Measurements from ENCODE around the gene STAT1. TPM values are rescaled to one million over a fixed set of nuclear protein-coding genes. Genes with fewer than 3 reads are reported as not detected.

STAT1 gene
- total RNA-seq, 2 experiments from 2014 or later: 56.6 to 57.8 TPM

GRCh38 chr2:191020221-191020741, 6.3 kb upstream of the STAT1 start:
- H3K27me3 Mint-ChIP-seq: no peaks in the 10 kb centered on the region
- Histone ChIP-seq H3K36me3 (ENCODE audit: insufficient read depth, low read length) (no peaks in the 10 kb centered on the region), H3K27me3 (ENCODE audit: control insufficient read depth in 1 of 2, insufficient read depth in 2 of 2, low read length in 2 of 2) (no peaks in the 10 kb centered on the region), H3K9me3 (ENCODE audit: control insufficient read depth in 1 of 2, insufficient read depth in 1 of 2, low read length in 2 of 2) (no peaks in the 10 kb centered on the region), H3K4me1 (ENCODE audit: insufficient read depth, low read length) (peaks cover 54% of the 10 kb centered on the region), H3K4me3 (ENCODE audit: low read length) (peak overlapping the region; percentile 82), H3K27ac (ENCODE audit: low read depth in 1 of 2, low read length in 2 of 2) (peak overlapping the region; percentile 84 to 87)
- no peak for TF ChIP-seq CTCF (IDR thresholded peaks at IDR 0.05)
- H3K27ac Mint-ChIP-seq: no peak overlapping the region
- H3K9me3 Mint-ChIP-seq: no peaks in the 10 kb centered on the region
- no peak overlapping the region for H3K4me3 Mint-ChIP-seq
- peak; percentile 84 to 98 (median 92) for DNase-seq
- POLR2A ChIA-PET: interaction anchor here (0.5 to 3.1 kb wide), 26 partner anchors 8 to 659 kb away, joined by 3 to 45 read pairs (median 6); partner anchors contain the start of genes GLS, NABP1 and STAT4
- ATAC-seq (ENCODE audit: poor library complexity): peak; percentile 73
- peaks cover 3% of the 10 kb centered on the region for H3K36me3 Mint-ChIP-seq (ENCODE audit: low read depth)
- intact Hi-C loops (cut with DNase I, micrococcal nuclease): loop anchor here in 1 of 2 experiments (1.0 to 10.0 kb wide), 4 partner anchors 8 to 665 kb away; partner anchors contain the start of genes NAB1 and NEMP2
- peaks cover 32% of the 10 kb centered on the region for H3K4me1 Mint-ChIP-seq (ENCODE audit: low read depth)
- CTCF ChIA-PET: interaction anchor here (1.3 to 1.4 kb wide), 2 partner anchors 8 to 135 kb away, joined by 3 read pairs; no protein-coding TSS in a partner anchor

- Histone ChIP-seq H3K27me3 (ENCODE audit: control insufficient read depth in 1 of 2, insufficient read depth in 2 of 2, low read length in 2 of 2) (no peaks in the 10 kb centered on the region), H3K36me3 (ENCODE audit: insufficient read depth, low read length) (no peaks in the 10 kb centered on the region), H3K4me3 (ENCODE audit: low read length) (no peak overlapping the region), H3K9me3 (ENCODE audit: control insufficient read depth in 1 of 2, insufficient read depth in 1 of 2, low read length in 2 of 2) (no peaks in the 10 kb centered on the region), H3K27ac (ENCODE audit: low read depth in 1 of 2, low read length in 2 of 2) (peak overlapping the region in 1 of 2 donors; percentile 18), H3K4me1 (ENCODE audit: insufficient read depth, low read length) (peaks cover 60% of the 10 kb centered on the region)
- CTCF ChIA-PET: interaction anchor here (0.9 to 1.3 kb wide), 2 partner anchors 18 to 136 kb away, joined by 3 read pairs; no protein-coding TSS in a partner anchor
- peaks cover 28% of the 10 kb centered on the region for H3K4me1 Mint-ChIP-seq (ENCODE audit: low read depth)
- H3K4me3 Mint-ChIP-seq: no peak overlapping the region
- POLR2A ChIA-PET: interaction anchor here (0.5 to 3.1 kb wide), 24 partner anchors 8 to 660 kb away, joined by 3 to 45 read pairs (median 6); partner anchors contain the start of genes GLS, NABP1 and STAT4
- DNase-seq (no peak), ATAC-seq (ENCODE audit: poor library complexity) (no peak)
- no peaks in the 10 kb centered on the region for H3K27me3 Mint-ChIP-seq
- no peaks in the 10 kb centered on the region for H3K9me3 Mint-ChIP-seq
- TF ChIP-seq CTCF (IDR thresholded peaks at IDR 0.05): no peak
- no peak overlapping the region for H3K27ac Mint-ChIP-seq
- intact Hi-C loops (cut with DNase I, micrococcal nuclease): loop anchor here in 1 of 2 experiments (5.0 to 10.0 kb wide), 2 partner anchors 137 to 1235 kb away; partner anchors contain the start of genes GLS, ORMDL1 and PMS1
- peaks cover 3% of the 10 kb centered on the region for H3K36me3 Mint-ChIP-seq (ENCODE audit: low read depth)
These were observed 5.4 kb upstream of the STAT1 start for GRCh38 chr2:191019376-191019775.

GRCh38 chr2:191018643-191019119, 4.7 kb upstream of the STAT1 start:
- no peaks in the 10 kb centered on the region for H3K9me3 ChIP-seq (ENCODE audit: control insufficient read depth in 1 of 2, insufficient read depth in 1 of 2, low read length in 2 of 2)
- H3K4me1 ChIP-seq (ENCODE audit: insufficient read depth, low read length): peaks cover 58% of the 10 kb centered on the region
- intact Hi-C loops (cut with DNase I, micrococcal nuclease): loop anchor here in 1 of 2 experiments (5.0 to 10.0 kb wide), 2 partner anchors 136 to 1234 kb away; partner anchors contain the start of genes GLS, ORMDL1 and PMS1
- Mint-ChIP-seq H3K27me3 (no peaks in the 10 kb centered on the region), H3K36me3 (ENCODE audit: low read depth) (peaks cover 3% of the 10 kb centered on the region), H3K4me3 (peak overlapping the region; percentile 79), H3K4me1 (ENCODE audit: low read depth) (peaks cover 28% of the 10 kb centered on the region), H3K9me3 (no peaks in the 10 kb centered on the region), H3K27ac (no peak overlapping the region)
- ChIA-PET POLR2A (interaction anchor here (2.0 to 3.1 kb wide), 5 partner anchors 8 to 138 kb away, joined by 5 to 45 read pairs (median 14); partner anchors contain the start of gene GLS), CTCF (no interaction called here)
- peak overlapping the region in 1 of 2 donors; percentile 4 for H3K27ac ChIP-seq (ENCODE audit: low read depth in 1 of 2, low read length in 2 of 2)
- ATAC-seq (ENCODE audit: poor library complexity) (no peak), DNase-seq (peak in 3 of 14 experiments; percentile 21 to 38 (median 29))
- no peaks in the 10 kb centered on the region for H3K36me3 ChIP-seq (ENCODE audit: insufficient read depth, low read length)
- peak overlapping the region; percentile 6 for H3K4me3 ChIP-seq (ENCODE audit: low read length)
- TF ChIP-seq CTCF (IDR thresholded peaks at IDR 0.05): no peak
- H3K27me3 ChIP-seq (ENCODE audit: control insufficient read depth in 1 of 2, insufficient read depth in 2 of 2, low read length in 2 of 2): no peaks in the 10 kb centered on the region

Measured in CD4-positive, alpha-beta T cell (primary cell).